ENCODE measurements around the gene FGD5. TPM values are rescaled to one million over a fixed set of nuclear protein-coding genes. Genes with fewer than 3 reads are reported as not detected.

The FGD5 gene
- total and polyA plus RNA-seq, 9 of the 15 experiments (the other 6 are each of a cell fraction or from before 2014, with no cell fraction given): 0.18 TPM; not detected in 8

- 0 out of 2 replicates have a peak, but pooled peaks have one; percentile 46 for TF ChIP-seq MXI1 (IDR thresholded peaks at IDR 0.05; ENCODE audit: low read depth, low read length)
- no peak for TF ChIP-seq ZNF143 (CRISPR knock-in tag; IDR thresholded peaks at IDR 0.05)
- TF ChIP-seq HNRNPUL1 (IDR thresholded peaks at IDR 0.05; ENCODE audit: low read length): no peak
- no peak for TF ChIP-seq ZNF212 (CRISPR knock-in tag; IDR thresholded peaks at IDR 0.05)
- TF ChIP-seq ZBTB33 (CRISPR knock-in tag; IDR thresholded peaks at IDR 0.05): 0 out of 2 replicates have a peak, but pooled peaks have one; percentile 35
- TF ChIP-seq SNIP1 (IDR thresholded peaks at IDR 0.05; ENCODE audit: low read depth): no peak
- TF ChIP-seq FOXK2 (conservative IDR thresholded peaks at IDR 0.05 in 1 of 2, IDR thresholded peaks at IDR 0.05 in 1 of 2; ENCODE audit: low read depth in 2 of 2): peak in 1 of 2 experiments; percentile 61; a peak in 2 of 4 replicates
- TF ChIP-seq E2F3 (CRISPR knock-in tag; IDR thresholded peaks at IDR 0.05): peak; percentile 27; the same call in 1 of the 2 replicates
- TF ChIP-seq GTF2F1 (IDR thresholded peaks at IDR 0.05; ENCODE audit: low read depth, low read length): no peak
- TF ChIP-seq ZNF561 (CRISPR knock-in tag; conservative IDR thresholded peaks at IDR 0.05): no peak
- TF ChIP-seq GTF2B (IDR thresholded peaks at IDR 0.05; ENCODE audit: extremely low read depth, insufficient read length): no peak
- TF ChIP-seq HDAC8 (tag; IDR thresholded peaks at IDR 0.05): no peak
- peak; percentile 86 for TF ChIP-seq E2F8 (IDR thresholded peaks at IDR 0.05; ENCODE audit: low read depth, partially characterized antibody)
- TF ChIP-seq NR2F6 (CRISPR knock-in tag; IDR thresholded peaks at IDR 0.05): no peak
- peak in 1 of 2 experiments; percentile 98; a peak in 2 of 4 replicates for TF ChIP-seq ZNF639 (CRISPR knock-in tag; conservative IDR thresholded peaks at IDR 0.05 in 1 of 2, IDR thresholded peaks at IDR 0.05 in 1 of 2)
- TF ChIP-seq CBX8 (IDR thresholded peaks at IDR 0.05; ENCODE audit: borderline replicate concordance, extremely low read depth, low read depth, low read length, poor library complexity, severe bottlenecking): no peak
- no peak for TF ChIP-seq TFE3 (CRISPR knock-in tag; IDR thresholded peaks at IDR 0.05)
- TF ChIP-seq KAT7 (CRISPR knock-in tag; IDR thresholded peaks at IDR 0.05; ENCODE audit: borderline replicate concordance): no peak; the same call in 1 of the 2 replicates
Measured at GRCh38 chr3:14947886-14948608, 129.3 kb downstream of the FGD5 start (continued).

Data from K562 (cell line).